Head of caudate nucleus (tissue), 42 donors: Measurements from ENCODE around the gene HLA-E.
"Not testable (repeated sequence)": the region's sequence is repeated elsewhere in the genome, so short reads cannot be mapped to it uniquely, and the experiment has no call there.

Source experiments
- DNase-seq, 42 donors: peaks; one replicate each; pipeline versions ENCODE4 v3.0.0 to v3.0.0-alpha.2; 2020 to 2021; ENCODE audit warnings: mixed read lengths in 7 of 42
- intact Hi-C: fragments of 100-400 bp; cut with DNase I; formaldehyde crosslinking; loops from one replicate; pipeline ENCODE4 v1.15.0; 2022

The HLA-E gene

DNA sequence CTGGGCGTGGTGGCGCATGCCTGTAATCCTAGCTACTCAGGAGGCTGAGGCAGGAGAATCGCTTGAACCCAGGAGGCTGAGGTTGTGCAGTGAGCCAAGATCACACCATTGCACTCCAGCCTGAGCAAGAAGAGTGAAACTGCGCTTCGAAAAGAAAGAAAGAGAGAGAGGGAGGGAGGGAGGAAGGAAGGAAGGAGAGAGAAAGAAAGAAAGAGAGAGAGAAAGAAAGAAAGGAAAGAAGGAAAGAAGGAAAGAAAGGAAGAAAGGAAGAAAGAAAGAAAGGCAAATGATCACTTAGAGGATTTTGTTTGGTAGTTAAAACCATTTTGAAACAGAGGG, 7.9 kb downstream of the HLA-E start:
- DNase-seq, intact Hi-C loops: not testable (repeated sequence)

DNA sequence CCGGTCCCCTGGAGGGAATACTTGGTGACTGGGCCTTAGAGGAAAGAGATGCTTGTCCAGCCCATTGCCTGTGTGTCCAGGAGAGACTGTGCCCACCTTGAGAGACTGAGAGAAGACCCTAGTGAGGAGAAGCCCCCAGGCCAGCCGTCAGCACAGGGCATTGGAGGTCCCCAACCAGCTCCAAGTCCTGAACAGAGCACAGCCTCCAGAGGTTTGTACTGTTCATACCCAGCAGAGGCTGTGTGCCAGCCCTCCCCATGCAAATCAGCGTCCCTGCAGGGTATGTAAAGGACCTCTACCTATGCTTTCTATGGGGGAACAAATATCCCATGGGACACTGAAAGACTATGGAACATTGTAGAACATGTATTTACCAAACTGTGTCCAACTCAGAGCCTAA, 8.4 kb downstream of the HLA-E start:
- intact Hi-C loops, result no loop called here
- DNase-seq, result no peak

DNA sequence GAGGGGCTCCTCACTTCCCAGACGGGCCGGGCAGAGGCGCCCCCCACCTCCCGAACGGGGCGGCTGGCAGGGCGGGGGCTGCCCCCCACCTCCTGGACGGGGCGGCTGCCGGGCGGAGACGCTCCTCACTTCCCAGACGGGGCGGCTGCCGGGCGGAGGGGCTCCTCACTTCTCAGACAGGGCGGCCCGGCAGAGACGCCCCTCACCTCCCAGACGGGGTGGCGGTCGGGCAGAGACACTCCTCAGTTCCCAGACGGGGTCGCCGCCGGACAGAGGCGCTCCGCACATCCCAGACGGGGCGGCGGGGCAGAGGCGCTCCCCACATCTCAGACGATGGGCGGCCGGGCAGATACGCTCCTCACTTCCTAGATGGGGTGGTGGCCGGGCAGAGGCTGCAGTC, 9.4 kb downstream of the HLA-E start:
- DNase-seq, intact Hi-C loops: not testable (repeated sequence)

DNA sequence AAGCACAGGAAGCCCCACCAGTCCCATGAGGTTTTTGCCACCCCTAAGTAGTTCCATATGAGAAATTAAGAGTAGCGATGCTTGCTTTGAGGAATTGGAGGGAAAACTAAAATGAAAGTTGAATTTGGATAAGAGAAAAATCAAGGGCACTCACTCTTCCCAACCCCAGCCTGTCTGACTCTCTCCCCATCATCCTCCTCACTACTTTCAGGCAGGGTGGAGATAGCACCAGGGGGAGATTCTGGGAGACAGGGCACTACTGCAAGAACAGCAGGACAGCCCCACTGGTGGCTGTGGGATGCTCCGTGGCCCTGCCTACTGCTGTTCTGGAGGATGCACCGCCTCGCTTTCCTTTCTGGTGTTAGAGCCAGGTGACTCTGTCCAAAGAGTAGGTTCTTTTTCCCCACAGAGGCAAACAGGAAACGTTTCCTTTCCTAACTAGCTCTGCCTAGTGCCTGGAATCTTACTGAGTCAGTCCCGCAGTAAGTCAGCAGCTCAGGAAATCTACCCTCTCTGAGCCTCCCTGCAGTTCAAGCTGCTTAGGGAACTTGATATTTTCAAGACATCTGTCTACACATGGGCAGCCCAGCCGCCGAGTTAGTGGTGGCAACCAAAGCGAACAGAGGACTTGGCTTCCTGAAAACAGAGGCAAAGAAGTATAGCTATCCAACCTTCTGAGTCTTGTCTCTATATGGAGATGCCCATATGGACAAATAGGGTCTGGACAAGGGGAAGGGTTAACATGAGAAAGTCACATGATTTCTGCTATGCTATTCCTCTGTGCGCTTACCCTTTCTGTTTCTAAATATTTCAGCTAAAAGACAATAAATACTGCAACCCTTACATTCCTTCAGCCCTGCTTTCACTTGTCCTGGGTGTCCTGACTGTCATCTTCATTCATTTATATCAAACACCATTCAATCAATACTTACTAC, 11.4 kb downstream of the HLA-E start:
- intact Hi-C loops, result no loop called here
- no peak for DNase-seq

DNA sequence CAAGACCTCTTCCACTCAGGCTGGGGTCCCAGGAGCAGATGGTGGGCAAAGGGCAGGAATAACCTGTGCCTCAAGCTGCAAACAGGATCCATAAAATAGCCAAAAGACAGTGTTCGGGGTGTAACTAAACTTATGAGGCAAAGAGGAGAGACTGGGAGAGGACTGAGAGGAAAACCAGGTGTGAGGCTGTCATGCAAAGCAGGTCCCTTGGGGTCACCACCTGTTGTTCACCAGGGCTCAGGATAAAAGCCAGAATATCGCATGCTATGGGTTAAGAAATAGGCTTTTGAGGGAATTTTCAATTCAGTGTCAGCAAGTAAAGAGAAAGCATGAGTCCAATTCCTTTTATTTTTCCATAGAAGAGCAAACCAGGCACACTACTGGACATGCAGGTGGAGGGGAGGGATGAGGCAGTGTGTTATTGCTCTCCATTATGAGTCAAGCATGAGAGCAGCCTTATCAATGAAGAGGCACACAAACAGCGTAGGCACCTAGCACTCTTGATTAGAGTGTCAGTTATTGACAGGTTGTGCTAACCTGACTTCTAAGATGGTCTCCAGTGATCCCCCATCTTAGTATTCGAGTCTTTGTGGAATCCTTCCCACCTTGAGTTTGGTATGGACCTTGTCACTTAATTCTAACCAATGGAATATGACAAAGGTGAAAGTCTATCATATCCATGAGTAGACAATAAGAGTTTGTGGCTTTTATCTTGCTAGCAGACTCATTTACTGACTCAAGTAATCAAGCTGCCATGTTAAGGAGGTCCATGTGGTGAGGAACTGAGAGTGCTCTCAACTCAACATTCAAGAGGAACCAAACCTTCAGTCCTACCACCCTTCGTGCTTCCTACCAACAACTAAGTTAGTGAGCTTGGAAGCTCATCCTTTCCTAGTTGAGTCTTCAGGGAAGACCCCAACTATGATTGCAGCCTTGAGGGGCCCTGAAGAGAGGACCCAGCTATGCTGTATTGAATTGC, 18.8 kb downstream of the HLA-E start:
- no peak for DNase-seq
- intact Hi-C loops, result no loop called here

DNA sequence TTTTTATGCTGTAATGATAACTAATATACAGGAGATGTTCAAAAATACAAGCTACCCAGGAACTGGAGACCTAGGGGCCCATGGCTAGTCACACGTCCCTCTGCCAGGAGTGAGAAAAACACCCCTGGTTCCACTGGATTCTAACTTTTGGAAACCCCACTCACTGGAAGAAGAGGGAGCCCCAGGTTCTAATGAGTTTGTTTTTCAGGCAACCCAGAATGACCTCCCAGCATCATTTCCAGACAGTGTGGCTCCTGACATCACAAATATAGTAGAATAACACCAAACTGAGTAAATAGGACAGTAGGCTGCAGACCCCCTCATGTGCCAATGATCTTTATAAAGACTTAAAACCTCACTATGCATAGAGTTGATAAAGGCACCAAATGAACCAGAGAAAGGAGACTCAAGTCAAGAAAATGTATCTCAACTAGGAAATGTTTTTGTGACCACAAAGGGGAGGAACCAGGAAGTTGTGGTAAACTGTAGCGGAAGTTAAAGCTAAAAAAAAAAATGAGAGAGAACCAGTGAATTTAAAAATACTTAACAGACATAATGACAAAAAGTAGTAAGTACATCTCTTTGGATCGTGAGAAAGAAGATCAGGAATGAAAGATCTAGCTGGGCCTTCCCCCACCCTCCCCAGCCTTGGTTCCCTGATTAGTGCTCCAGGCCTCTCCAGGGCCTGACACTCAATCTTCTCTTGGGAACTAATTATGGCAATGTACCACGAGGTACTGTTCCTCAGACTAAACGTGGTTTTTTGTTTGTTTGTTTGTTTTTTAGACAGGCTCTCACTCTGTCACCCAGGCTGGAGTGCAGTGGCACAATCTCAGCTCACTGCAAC, 19.8 kb downstream of the HLA-E start:
- intact Hi-C loops, result no loop called here
- DNase-seq, result no peak

DNA sequence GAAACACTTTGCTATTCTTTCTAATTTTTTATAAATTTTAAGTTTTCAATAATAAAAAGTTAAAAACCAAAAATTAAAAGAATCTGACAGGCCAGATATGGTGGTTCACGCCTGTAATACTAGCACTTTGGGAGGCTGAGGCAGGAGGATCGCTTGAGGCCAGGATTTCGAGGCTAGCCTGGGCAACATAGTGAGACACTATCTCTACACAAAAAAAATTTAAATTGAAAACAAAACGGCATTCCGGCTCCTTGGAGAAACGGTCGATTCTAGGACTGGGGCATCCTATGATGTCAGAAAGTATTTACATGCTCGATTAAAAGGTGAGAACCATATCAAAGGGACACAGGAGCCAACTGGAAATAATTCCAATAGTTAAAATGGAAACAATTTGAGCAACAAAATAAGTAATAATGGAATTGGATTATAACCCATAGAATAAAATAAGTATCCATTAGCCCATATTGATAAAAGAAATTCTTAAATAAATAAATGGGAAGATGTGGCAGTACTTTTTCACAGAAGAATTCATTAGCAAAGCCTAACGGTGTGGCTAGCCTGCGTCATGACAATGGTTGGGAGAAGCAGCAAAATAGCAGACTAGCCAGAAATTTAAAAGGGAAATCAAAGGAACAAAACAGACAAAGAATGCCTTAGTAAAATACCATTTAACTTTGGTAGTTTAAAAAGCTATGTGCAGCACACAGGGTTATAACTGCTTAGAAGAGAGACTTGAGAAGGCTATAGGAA, 21.3 kb downstream of the HLA-E start:
- intact Hi-C loops, result no loop called here

DNA sequence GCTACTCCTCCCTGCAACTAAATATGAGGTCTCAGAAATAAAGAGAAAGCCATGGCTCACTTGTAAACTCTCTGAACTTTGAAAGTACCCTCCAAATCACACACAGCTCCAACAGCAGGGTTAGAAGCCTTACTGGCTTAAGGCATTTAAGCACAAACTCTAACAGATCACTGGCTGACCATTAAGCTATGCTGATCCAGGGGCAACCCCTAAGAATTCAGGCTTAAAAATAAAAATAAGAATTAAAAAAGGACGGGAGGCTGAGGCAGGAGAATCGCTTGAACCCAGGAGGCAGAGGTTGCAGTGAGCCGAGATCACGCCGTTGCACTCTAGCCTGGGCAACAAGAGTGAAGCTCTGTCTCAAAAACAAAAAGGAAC, 21.8 kb downstream of the HLA-E start:
- DNase-seq, result no peak
- intact Hi-C loops, result no loop called here

More for the DNA sequence above, 21.3 kb downstream of the HLA-E start:
- DNase-seq, result no peak

DNA sequence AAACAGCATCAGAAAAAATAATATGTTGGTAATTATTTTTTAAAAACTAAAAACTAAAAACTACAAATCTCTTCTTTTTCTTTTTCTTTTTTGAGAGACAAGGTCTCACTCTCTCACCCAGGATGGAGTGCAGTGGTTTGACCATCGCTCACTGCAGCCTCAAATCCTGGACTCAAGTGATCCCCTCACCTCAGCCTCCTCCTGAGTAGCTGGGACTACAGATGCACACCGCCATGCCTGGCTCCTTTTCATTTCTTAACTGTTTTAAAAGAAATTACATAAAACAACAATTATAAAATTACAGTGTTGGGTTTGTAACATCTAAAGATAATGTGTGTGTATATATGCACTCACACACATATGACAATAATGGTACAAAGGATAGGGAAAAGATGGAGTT, 24.1 kb downstream of the HLA-E start:
- DNase-seq, result no peak
- intact Hi-C loops, result no loop called here

DNA sequence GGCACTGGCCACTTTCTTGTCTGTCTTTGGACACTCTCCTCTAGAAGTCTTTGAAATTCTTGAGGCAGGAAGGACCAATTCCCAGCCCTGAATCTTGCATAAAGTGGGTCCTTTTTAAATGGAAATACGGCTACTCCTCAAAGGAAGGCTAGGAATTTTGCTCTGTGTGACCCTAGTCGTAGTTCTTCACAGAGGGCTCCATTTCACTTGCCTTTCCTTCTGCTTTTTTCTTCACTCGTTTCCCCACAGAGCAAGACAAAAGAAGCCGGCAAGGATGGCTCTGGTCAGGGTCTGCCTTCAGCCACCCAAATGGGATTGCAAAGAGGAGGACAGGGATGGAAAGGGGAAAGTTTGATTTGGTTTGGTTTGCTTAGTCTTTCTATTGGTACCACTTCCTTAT, 25.8 kb downstream of the HLA-E start:
- no peak for DNase-seq

DNA sequence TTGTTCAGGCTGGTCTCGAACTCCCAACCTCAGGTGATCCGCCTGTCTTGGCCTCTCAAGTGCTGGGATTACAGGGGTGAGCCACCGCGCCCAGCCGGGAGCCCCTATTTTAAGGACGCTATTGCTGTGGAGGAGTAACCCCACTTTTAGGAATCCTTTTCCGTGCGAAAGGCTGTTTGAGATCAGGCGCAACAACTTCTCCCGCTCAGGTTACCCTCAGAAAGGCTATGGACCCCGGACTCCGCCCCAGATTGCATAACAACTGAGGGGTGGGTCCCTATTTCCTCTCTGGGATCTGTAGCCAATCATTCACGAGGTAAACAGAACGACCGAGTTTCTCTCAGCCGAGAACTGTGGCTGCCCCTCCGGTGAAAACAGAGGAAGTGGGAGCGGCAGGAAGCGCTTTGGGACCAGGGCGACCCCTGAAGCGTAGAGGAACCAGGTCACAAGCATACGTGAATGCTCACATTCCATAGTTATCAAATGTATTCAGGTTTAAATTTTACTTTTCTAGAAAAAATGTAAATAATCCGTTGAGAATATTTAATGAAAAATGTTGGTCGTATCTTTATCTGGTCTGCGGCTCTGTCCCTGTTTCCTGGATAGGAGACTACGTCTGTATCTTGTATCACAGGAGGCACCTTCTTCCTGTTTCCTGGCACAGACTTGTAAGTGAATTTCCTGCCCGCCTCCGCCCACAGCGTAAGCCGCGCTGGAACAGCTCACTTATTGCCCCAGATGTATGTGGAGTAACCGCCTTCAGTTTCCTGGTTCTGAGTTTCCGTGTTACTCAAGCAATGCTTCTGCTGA, 26.8 kb downstream of the HLA-E start:
- DNase-seq, result peak; percentile 44 to 93 (median 78)
- intact Hi-C loops, result no loop called here

More for the DNA sequence above, 25.8 kb downstream of the HLA-E start:
- intact Hi-C loops, result no loop called here

DNA sequence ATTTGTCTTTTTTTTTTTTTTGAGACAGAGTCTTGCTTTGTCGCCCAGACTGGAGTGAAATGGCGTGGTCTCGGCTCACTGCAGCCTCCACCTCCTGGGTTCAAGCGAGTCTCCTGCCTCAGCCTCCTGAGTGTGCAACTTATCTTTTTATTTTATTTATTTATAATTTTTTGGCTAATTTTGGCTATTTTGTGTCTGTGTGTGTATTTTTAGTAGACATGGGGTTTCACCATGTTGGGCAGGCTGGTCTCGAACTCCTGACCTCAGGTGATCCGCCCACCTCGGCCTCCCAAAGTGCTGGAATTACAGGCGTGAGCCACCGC, 27.4 kb downstream of the HLA-E start:
- intact Hi-C loops, DNase-seq: not testable (repeated sequence)

DNA sequence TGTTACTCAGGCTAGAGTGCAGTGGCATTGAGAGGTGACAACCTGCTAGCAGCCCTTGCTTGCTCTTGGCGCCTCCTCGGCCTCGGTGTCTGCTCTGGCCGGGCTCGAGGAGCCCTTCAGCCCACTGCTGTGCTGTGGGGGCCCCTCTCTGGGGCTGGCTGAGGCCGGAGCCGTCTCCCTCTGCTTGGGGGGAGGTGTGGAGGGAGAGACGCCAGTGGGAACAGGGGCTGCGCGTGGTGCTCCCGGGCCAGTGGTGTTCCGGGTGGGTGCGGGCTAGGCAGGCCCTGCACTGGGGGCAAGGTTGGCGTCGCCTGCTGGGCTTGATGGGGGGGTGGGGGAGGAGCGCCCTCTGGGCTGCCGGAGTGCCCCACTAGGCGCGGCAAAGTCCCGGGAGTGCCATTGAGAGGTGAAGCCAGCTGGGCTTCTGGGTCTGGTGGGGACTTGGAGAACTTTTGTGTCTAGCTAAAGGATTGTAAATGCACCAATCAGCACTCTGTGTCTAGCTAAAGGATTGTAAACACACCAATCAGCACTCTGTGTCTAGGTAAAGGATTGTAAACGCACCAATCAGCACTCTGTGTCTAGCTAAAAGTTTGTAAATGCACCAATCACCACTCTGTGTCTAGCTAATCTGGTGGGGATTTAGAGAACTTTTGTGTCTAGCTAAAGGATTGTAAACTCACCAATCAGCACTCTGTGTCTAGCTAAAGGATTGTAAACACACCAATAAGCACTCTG, 28.6 kb downstream of the HLA-E start:
- intact Hi-C loops, DNase-seq: not testable (repeated sequence)

DNA sequence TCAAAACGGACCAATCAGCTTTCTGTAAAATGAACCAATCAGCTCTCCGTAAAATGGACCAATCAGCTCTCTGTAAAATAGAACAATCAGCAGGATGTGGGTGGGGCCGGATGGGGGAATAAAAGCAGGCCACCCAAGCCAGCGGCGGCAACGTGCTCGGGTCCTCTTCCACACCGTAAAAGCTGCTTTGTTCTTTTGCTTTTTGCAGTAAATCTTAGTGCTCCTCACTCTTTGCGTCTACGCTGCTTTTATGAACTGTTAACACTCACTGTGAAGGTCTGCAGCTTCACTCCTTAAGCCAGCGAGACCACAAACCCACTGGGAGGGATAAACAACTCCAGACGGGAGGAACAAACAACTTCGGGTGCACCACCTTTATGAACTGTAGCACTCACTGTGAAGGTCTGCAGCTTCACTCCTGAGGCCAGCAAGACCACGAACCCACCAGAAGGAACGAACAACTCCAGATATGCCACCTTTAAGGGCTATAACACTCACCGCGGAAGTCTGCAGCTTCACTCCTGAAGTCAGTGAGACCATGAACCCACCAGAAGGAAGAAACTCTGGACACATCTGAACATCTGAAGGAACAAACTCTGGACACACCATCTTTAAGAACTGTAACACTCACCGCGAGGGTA, 29.3 kb downstream of the HLA-E start:
- intact Hi-C loops, DNase-seq: not testable (repeated sequence)

DNA sequence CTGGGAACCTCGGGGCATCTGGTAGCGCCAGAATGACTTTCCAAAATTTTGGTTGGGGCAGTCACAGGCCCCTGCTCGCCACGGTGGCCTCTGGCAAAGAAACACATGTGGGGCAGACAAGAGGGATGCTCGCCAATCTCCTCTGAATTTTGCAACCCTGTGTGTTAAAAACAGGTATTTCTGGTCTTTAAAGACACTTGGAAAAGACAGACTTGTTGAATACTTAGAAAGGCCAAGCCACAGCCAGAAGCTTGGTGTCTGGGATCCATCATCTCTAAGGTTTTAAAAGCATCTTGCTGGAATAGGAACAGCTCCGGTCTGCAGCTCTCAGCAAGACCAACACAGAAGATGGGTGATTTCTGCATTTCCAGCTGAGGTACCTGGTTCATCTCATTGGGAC, 31.2 kb downstream of the HLA-E start:
- intact Hi-C loops, result no loop called here
- no peak for DNase-seq

DNA sequence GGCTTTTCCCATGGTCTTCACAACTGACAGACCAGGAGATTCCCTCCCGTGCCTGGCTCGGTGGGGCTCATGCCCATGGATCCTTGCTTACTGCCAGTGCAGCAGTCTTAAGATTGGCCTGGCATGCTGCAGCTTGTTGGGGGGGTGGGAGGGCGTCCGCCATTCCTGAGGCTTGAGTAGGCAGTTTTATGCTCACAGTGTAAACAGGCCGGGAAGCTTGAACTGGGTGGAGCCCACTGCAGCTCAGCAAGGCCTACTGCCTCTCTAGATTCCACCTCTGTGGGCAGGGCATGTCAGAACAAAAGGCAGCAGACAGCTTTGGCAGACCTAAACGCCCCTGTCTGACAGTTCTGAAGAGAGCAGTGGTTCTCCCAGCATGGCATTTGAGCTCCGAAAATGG, 31.8 kb downstream of the HLA-E start:
- intact Hi-C loops, DNase-seq: not testable (repeated sequence)

DNA sequence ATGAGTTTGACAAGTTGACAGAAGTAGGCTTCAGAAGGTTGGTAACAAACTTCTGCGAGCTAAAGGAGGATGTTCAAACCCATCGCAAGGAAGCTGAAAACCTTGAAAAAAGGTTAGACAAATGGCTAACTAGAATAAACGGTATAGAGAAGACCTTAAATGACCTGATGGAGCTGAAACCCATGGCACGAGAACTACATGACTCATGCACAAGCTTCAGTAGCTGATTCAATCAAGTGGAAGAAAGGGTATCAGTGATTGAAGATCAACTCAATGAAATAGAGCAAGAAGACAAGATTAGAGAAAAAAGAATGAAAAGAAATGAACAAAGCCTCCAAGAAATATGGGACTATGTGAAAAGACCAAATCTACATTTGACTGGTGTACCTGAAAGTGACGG, 32.6 kb downstream of the HLA-E start:
- DNase-seq, intact Hi-C loops: not testable (repeated sequence)
